GM12892 (cell line): ENCODE results near the gene FANCM.

Experiments used
- POLR2A ChIP-seq: IDR thresholded peaks from 2 replicates; pipeline ENCODE4 v1.6.1; 2011; ENCODE audit warnings: low read depth, low read length, control low read depth
- POLR2AphosphoS5 ChIP-seq: IDR thresholded peaks from 2 replicates; pipeline ENCODE4 v1.6.1; 2011; ENCODE audit warnings: low read depth, low read length, control low read depth

DNA sequence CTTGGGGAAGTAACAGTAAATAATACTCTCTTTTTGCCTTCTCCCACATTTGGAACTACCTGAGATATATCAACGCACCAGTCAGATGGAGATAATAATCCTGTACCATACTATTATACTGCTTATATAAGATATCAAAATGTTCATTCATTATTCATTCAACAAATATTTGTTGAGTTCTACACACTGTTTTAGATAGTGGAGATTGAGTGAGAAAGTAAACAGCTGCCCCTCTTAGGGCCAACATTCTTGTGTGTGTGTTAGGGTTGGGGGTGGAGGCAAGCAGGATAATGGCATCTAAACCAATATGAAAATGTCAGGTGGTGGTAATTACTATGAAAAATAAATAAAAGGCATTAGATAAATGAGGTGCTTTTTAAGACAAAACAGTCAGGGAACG lies 103.3 kb downstream of the FANCM start:
- TF ChIP-seq POLR2A (no peak), POLR2AphosphoS5 (no peak)
